Measurements from ENCODE around the gene TGIF1.

DNA sequence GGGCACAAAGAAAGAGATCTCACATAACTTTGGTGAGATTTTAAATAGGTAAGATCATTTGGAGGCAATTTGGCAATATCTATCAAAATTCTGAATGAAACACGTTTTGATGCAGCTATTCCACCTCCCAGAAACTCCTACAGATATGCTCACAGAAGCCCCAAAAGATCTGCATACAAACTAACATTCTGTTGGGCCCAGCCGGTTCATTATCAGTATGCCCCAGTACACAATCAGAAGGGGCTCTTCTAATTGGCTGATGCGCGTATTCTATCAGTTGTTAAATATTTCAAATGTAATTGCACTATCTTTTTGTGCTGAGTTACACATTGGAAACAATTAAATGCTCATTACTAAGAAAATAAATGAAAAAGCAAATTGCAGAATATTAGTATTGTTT is 7.1 kb upstream of the TGIF1 start:
- TF ChIP-seq CTCF (conservative IDR thresholded peaks at IDR 0.05; ENCODE audit: low read length) (no peak), EZH2phosphoT487 (IDR thresholded peaks at IDR 0.05; ENCODE audit: borderline replicate concordance, low read depth, low read length) (no peak)
